Type B pancreatic cell (in vitro differentiated cells): Measurements from ENCODE around the gene KRT7. TPM values are rescaled to one million over a fixed set of nuclear protein-coding genes. Genes with fewer than 3 reads are reported as not detected.
"Not testable (repeated sequence)": the region's sequence is repeated elsewhere in the genome, so short reads cannot be mapped to it uniquely, and the experiment has no call there.

Experiments
- DNase-seq: peaks from one replicate; pipeline ENCODE4 v3.0.0; 2021; ENCODE audit warnings: mixed read lengths; ENCODE audit not compliant: unreplicated experiment; ENCODE audit errors: extremely low spot score
- H3K27ac Mint-ChIP-seq: 2 replicates; pipeline ENCODE4 v1.8.0; 2021; ENCODE audit warnings: mild to moderate bottlenecking, mixed read lengths
- H3K27me3 Mint-ChIP-seq: 2 replicates; pipeline ENCODE4 v1.8.0; 2021; ENCODE audit warnings: mixed read lengths
- H3K36me3 Mint-ChIP-seq: 2 replicates; pipeline ENCODE4 v1.8.0; 2021; ENCODE audit warnings: mixed read lengths
- H3K4me1 Mint-ChIP-seq: one replicate; pipeline ENCODE4 v1.8.0; 2021; ENCODE audit warnings: mixed read lengths; ENCODE audit not compliant: unreplicated experiment
- H3K4me3 Mint-ChIP-seq: 2 replicates; pipeline ENCODE4 v1.8.0; 2021; ENCODE audit warnings: mild to moderate bottlenecking, mixed read lengths
- H3K9me3 Mint-ChIP-seq: 2 replicates; pipeline ENCODE4 v1.8.0; 2021; ENCODE audit warnings: mixed read lengths
- CTCF ChIP-seq: fragments of 200-600 bp; sonication (generic); conservative IDR thresholded peaks from 2 replicates; pipeline ENCODE4 v1.5.0; 2021; ENCODE audit warnings: antibody characterized with exemption, mild to moderate bottlenecking
- total RNA-seq: library from RNA; stranded (reverse); gene quantifications from 2 replicates; pipeline ENCODE4 v1.2.1, GENCODE V29; 2021; ENCODE audit warnings: low replicate concordance

The KRT7 gene
- total RNA-seq, 1 donor from 2014 or later = 125 TPM

- Mint-ChIP-seq H3K9me3 (no peaks in the 10 kb centered on the region), H3K36me3 (no peaks in the 10 kb centered on the region), H3K27me3 (peaks cover 37% of the 10 kb centered on the region), H3K4me3 (peak overlapping the region; percentile 53), H3K4me1 (peaks cover 30% of the 10 kb centered on the region), H3K27ac (peak overlapping the region; percentile 63)
- DNase-seq = no peak
- no peak for TF ChIP-seq CTCF
These were observed 2.8 kb downstream of the KRT7 start for GRCh38 chr12:52235822-52236361.

GRCh38 chr12:52236386-52237050 is 3.5 kb downstream of the KRT7 start:
- H3K27me3 Mint-ChIP-seq = peaks cover 32% of the 10 kb centered on the region
- no peak for DNase-seq
- H3K4me1 Mint-ChIP-seq = peaks cover 24% of the 10 kb centered on the region
- H3K27ac Mint-ChIP-seq = no peak overlapping the region
- H3K9me3 Mint-ChIP-seq = no peaks in the 10 kb centered on the region
- TF ChIP-seq CTCF = no peak
- no peaks in the 10 kb centered on the region for H3K36me3 Mint-ChIP-seq
- H3K4me3 Mint-ChIP-seq = peak overlapping the region; percentile 47

GRCh38 chr12:52238207-52238840 is 5.3 kb downstream of the KRT7 start:
- Mint-ChIP-seq H3K27me3 (peaks cover 19% of the 10 kb centered on the region), H3K27ac (no peak overlapping the region), H3K4me1 (peaks cover 13% of the 10 kb centered on the region), H3K36me3 (no peaks in the 10 kb centered on the region), H3K9me3 (no peaks in the 10 kb centered on the region), H3K4me3 (no peak overlapping the region)
- DNase-seq = no peak
- TF ChIP-seq CTCF = no peak

GRCh38 chr12:52238916-52239646 is 6.0 kb downstream of the KRT7 start:
- no peak for DNase-seq
- peaks cover 4% of the 10 kb centered on the region for H3K36me3 Mint-ChIP-seq
- H3K27ac Mint-ChIP-seq = peak overlapping the region; percentile 24
- peaks cover 13% of the 10 kb centered on the region for H3K27me3 Mint-ChIP-seq
- H3K4me3 Mint-ChIP-seq = peak overlapping the region; percentile 28
- TF ChIP-seq CTCF = no peak
- H3K4me1 Mint-ChIP-seq = peaks cover 21% of the 10 kb centered on the region
- no peaks in the 10 kb centered on the region for H3K9me3 Mint-ChIP-seq

GRCh38 chr12:52239767-52240166 is 6.7 kb downstream of the KRT7 start:
- H3K4me3 Mint-ChIP-seq = no peak overlapping the region
- H3K36me3 Mint-ChIP-seq = peaks cover 4% of the 10 kb centered on the region
- H3K27ac Mint-ChIP-seq = peak overlapping the region; percentile 46

GRCh38 chr12:52240247-52240646 is 7.2 kb downstream of the KRT7 start:
- H3K4me1 Mint-ChIP-seq = peaks cover 27% of the 10 kb centered on the region
- not testable (repeated sequence) for H3K27me3 Mint-ChIP-seq, DNase-seq, H3K27ac Mint-ChIP-seq, H3K4me3 Mint-ChIP-seq, H3K9me3 Mint-ChIP-seq, H3K36me3 Mint-ChIP-seq

More at GRCh38 chr12:52239767-52240166, 6.7 kb downstream of the KRT7 start:
- no peak for DNase-seq
- no peak for TF ChIP-seq CTCF
- peaks cover 7% of the 10 kb centered on the region for H3K27me3 Mint-ChIP-seq
- H3K9me3 Mint-ChIP-seq = no peaks in the 10 kb centered on the region
- peaks cover 27% of the 10 kb centered on the region for H3K4me1 Mint-ChIP-seq
